ENCODE results near the gene MSI2.

GRCh38 chr17:57228911-57229310, 27.4 kb upstream of the MSI2 start:
- TF ChIP-seq CTCF (IDR thresholded peaks at IDR 0.05) = no peak
- TF ChIP-seq POLR2A (IDR thresholded peaks at IDR 0.05) = no peak
